Measurements from ENCODE around the gene POLD3. TPM values are rescaled to one million over a fixed set of nuclear protein-coding genes. Genes with fewer than 3 reads are reported as not detected.
A peak's percentile ranks its signal among the peaks of the same experiment; 100 is the strongest.

Gene POLD3
- total RNA-seq, 1 donor from 2014 or later, result 10.3 TPM

DNA sequence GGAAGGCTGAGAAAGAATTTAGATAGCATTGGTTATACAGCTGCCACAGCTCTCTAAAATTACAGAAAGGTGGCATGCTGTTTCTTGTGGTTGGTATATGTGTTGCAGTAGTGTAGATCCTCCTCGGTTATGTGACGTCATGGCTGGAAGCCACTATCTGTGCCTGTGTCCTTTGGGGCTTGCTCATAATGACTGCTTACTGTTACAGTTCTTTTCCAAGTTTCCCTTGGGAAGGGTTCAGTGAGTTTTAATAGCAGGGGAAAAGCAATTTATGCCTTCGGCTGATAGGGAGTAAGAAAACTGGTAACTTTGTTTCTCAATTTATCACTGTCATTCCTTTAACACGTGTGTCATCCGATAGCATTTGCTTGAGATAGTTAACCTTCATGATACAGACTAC lies 47.2 kb downstream of the POLD3 start:
- intact Hi-C loops (cut with DNase I), result no loop called here
- no peak overlapping the region for H3K27ac ChIP-seq
- H3K4me1 ChIP-seq, result no peaks in the 10 kb centered on the region
- H3K27me3 ChIP-seq, result no peaks in the 10 kb centered on the region
- DNase-seq (ENCODE audit: low spot score in 2 of 2), result no peak
- no peak overlapping the region for H3K4me3 ChIP-seq
- no peaks in the 10 kb centered on the region for H3K9me3 ChIP-seq
- no peak for TF ChIP-seq CTCF (IDR thresholded peaks at IDR 0.05)
- peaks cover 8 to 27% of the 10 kb centered on the region in 2 donors for H3K36me3 ChIP-seq

DNA sequence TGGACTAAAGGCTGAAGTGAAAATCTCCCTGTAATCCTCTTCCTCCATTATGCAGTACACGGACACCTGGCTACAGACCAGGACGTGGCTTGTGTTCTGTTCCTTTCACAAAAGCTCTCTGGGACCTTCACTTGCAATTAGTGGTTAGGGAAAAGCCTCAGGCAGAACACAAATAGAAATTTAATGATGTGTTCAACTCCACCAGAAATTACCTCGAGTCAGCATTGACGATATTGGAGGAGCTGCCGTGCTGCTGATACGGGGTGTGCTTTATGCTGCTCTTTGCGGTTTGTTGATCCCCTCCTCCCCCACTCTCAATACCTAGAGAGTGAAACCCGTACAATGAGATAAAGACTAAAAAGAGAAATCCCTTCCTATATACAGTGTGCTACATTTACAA lies 48.9 kb downstream of the POLD3 start:
- Histone ChIP-seq H3K9me3 (no peaks in the 10 kb centered on the region), H3K27ac (no peak overlapping the region), H3K27me3 (no peaks in the 10 kb centered on the region), H3K36me3 (peaks cover 8 to 20% of the 10 kb centered on the region in 2 donors), H3K4me1 (no peaks in the 10 kb centered on the region), H3K4me3 (no peak overlapping the region)
- DNase-seq (ENCODE audit: low spot score in 2 of 2), result no peak
- TF ChIP-seq CTCF (IDR thresholded peaks at IDR 0.05), result no peak
- intact Hi-C loops (cut with DNase I), result no loop called here

DNA sequence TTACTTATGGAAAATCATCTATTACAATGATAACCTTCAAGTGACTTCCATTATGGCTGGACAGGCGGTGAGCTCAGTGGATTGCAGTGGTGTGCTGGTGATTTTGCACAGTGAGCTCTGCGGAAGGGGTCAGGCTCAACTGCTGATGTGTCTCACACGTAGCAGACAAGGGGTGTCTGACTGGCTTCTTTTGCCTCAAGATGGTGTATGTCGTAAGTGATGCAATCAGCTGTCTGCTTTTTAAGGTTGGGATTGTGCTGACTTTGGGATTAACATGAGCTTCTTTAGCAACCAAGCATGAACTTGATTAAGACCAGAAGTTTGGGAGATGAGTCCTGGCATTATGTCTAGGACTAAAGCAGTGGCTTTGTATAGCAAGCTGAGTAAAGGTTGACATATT lies 49.5 kb downstream of the POLD3 start:
- H3K4me3 ChIP-seq, result no peak overlapping the region
- peaks cover 8 to 20% of the 10 kb centered on the region in 2 donors for H3K36me3 ChIP-seq
- DNase-seq (ENCODE audit: low spot score in 2 of 2), result no peak
- H3K9me3 ChIP-seq, result no peaks in the 10 kb centered on the region
- no peak for TF ChIP-seq CTCF (IDR thresholded peaks at IDR 0.05)
- intact Hi-C loops (cut with DNase I), result no loop called here
- no peak overlapping the region for H3K27ac ChIP-seq
- H3K27me3 ChIP-seq, result no peaks in the 10 kb centered on the region
- no peaks in the 10 kb centered on the region for H3K4me1 ChIP-seq

DNA sequence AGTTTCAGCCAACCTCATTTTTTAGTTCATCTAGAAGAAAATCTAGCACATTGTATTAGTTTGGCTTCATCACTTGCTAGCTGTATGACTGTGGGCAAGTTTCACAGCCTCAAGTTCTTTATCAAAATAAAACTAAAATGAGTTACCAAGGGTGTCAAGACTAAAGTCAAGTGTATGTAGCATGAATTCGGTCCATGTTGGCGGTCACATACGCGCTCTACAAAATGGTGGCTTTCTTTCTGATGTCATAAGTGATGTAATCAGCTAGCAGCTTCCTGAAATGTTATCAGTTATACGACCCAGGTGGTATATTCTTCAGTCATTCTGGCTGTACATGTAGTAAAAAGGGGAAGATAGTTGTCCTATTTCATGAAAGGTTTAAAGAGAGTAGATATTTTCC lies 50.5 kb downstream of the POLD3 start:
- Histone ChIP-seq H3K4me1 (no peaks in the 10 kb centered on the region), H3K9me3 (no peaks in the 10 kb centered on the region), H3K4me3 (no peak overlapping the region), H3K27me3 (no peaks in the 10 kb centered on the region), H3K36me3 (peaks cover 8 to 20% of the 10 kb centered on the region in 2 donors), H3K27ac (no peak overlapping the region)
- intact Hi-C loops (cut with DNase I), result no loop called here
- no peak for TF ChIP-seq CTCF (IDR thresholded peaks at IDR 0.05)
- DNase-seq (ENCODE audit: low spot score in 2 of 2), result no peak

DNA sequence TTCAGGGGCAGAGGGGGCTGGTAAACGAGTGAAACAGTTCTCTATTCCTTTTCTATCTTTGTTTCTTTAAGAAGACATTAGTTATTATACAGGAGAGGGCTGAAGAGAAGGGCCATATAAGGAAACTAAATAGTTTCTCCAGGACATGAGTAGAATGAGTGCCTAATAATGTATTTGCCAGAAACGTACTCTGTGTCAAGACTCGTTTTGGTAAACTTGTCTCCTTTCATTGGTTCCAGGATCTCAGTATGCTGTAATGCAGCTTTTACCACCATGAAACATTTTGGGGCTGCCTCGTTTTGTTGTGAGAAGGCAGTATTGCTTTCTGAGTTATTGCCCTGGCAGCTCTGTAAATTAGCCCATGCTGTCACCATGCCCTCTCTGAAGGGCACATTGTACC lies 51.7 kb downstream of the POLD3 start:
- intact Hi-C loops (cut with DNase I), result no loop called here

More for the DNA sequence above, 51.7 kb downstream of the POLD3 start:
- H3K4me1 ChIP-seq, result no peaks in the 10 kb centered on the region
- H3K36me3 ChIP-seq, result peaks cover 8 to 20% of the 10 kb centered on the region in 2 donors
- no peaks in the 10 kb centered on the region for H3K27me3 ChIP-seq
- no peak for TF ChIP-seq CTCF (IDR thresholded peaks at IDR 0.05)
- DNase-seq (ENCODE audit: low spot score in 2 of 2), result no peak
- peak overlapping the region in 1 of 2 donors; percentile 29 for H3K27ac ChIP-seq
- H3K9me3 ChIP-seq, result no peaks in the 10 kb centered on the region
- no peak overlapping the region for H3K4me3 ChIP-seq
